ENCODE results near the gene SF3B2.
"Not testable (repeated sequence)": the region's sequence is repeated elsewhere in the genome, so short reads cannot be mapped to it uniquely, and the experiment has no call there.

SF3B2 gene

GRCh38 chr11:66077927-66078326, 25.8 kb downstream of the SF3B2 start:
- DNase-seq = no peak

- peak; percentile 35 for DNase-seq
These were observed 26.8 kb downstream of the SF3B2 start for GRCh38 chr11:66078949-66079348.

GRCh38 chr11:66080055-66080817, 28.1 kb downstream of the SF3B2 start:
- peak; percentile 75 for DNase-seq

GRCh38 chr11:66081505-66081904, 29.3 kb downstream of the SF3B2 start:
- peak; percentile 74 for DNase-seq

- no peak for DNase-seq
These were observed 31.0 kb downstream of the SF3B2 start for GRCh38 chr11:66082946-66083698.

GRCh38 chr11:66083767-66084166, 31.6 kb downstream of the SF3B2 start:
- no peak for DNase-seq

GRCh38 chr11:66084821-66085475, 32.8 kb downstream of the SF3B2 start:
- no peak for DNase-seq

- no peak for DNase-seq
These were observed 35.2 kb downstream of the SF3B2 start for GRCh38 chr11:66087148-66087908.

- no peak for DNase-seq
These were observed 36.9 kb downstream of the SF3B2 start for GRCh38 chr11:66089067-66089466.

GRCh38 chr11:66090288-66090687, 38.1 kb downstream of the SF3B2 start:
- no peak for DNase-seq

GRCh38 chr11:66092125-66092524, 40.0 kb downstream of the SF3B2 start:
- not testable (repeated sequence) for DNase-seq

- DNase-seq = not testable (repeated sequence)
These were observed 47.6 kb downstream of the SF3B2 start for GRCh38 chr11:66099746-66100145.

GRCh38 chr11:66100272-66101065, 48.3 kb downstream of the SF3B2 start:
- DNase-seq = peak; percentile 61

GRCh38 chr11:66101066-66101464, 48.9 kb downstream of the SF3B2 start:
- no peak for DNase-seq

- DNase-seq = no peak
These were observed 52.0 kb downstream of the SF3B2 start for GRCh38 chr11:66104057-66104638.

GRCh38 chr11:66106786-66107599, 54.8 kb downstream of the SF3B2 start:
- no peak for DNase-seq

- DNase-seq = no peak
These were observed 55.7 kb downstream of the SF3B2 start for GRCh38 chr11:66107600-66108510.

GRCh38 chr11:66109294-66109693, 57.1 kb downstream of the SF3B2 start:
- DNase-seq = no peak

GRCh38 chr11:66111158-66111557, 59.0 kb downstream of the SF3B2 start:
- DNase-seq = no peak

GRCh38 chr11:66112041-66112491, 59.9 kb downstream of the SF3B2 start:
- no peak for DNase-seq

All from activated CD4-positive, alpha-beta T cell treated with anti-CD3 and anti-CD28 coated beads, Interleukin-2, amount 50 U/mL, for 1 hour (primary cell).